GM19455 (cell line): ENCODE results near the gene GABRB1.
"Not testable (repeated sequence)": the region's sequence is repeated elsewhere in the genome, so short reads cannot be mapped to it uniquely, and the experiment has no call there.

ENCODE experiments used
- ATAC-seq: cut with Tn5 transposase; IDR thresholded peaks from one replicate; pipeline ENCODE4 v1.9.1; 2021; ENCODE audit not compliant: unreplicated experiment

GABRB1 gene

GRCh38 chr4:47275595-47275994, 244.2 kb downstream of the GABRB1 start:
- no peak for ATAC-seq

GRCh38 chr4:47278631-47279030, 247.3 kb downstream of the GABRB1 start:
- no peak for ATAC-seq

GRCh38 chr4:47287735-47288134, 256.4 kb downstream of the GABRB1 start:
- peak; percentile 68 for ATAC-seq

GRCh38 chr4:47289805-47290204, 258.4 kb downstream of the GABRB1 start:
- no peak for ATAC-seq

- not testable (repeated sequence) for ATAC-seq
Observed at GRCh38 chr4:47290873-47291272, 259.5 kb downstream of the GABRB1 start.

- no peak for ATAC-seq
Observed at GRCh38 chr4:47309165-47309564, 277.8 kb downstream of the GABRB1 start.

GRCh38 chr4:47312170-47312569, 280.8 kb downstream of the GABRB1 start:
- ATAC-seq = no peak

GRCh38 chr4:47313384-47313783, 282.0 kb downstream of the GABRB1 start:
- no peak for ATAC-seq

GRCh38 chr4:47315346-47315745, 284.0 kb downstream of the GABRB1 start:
- peak; percentile 59 for ATAC-seq

GRCh38 chr4:47326025-47326424, 294.7 kb downstream of the GABRB1 start:
- ATAC-seq = no peak

- ATAC-seq = no peak
Observed at GRCh38 chr4:47330866-47331265, 299.5 kb downstream of the GABRB1 start.

- ATAC-seq = no peak
Observed at GRCh38 chr4:47334652-47335051, 303.3 kb downstream of the GABRB1 start.

GRCh38 chr4:47337893-47338292, 306.5 kb downstream of the GABRB1 start:
- ATAC-seq = no peak

GRCh38 chr4:47340914-47341313, 309.5 kb downstream of the GABRB1 start:
- ATAC-seq = no peak

- no peak for ATAC-seq
Observed at GRCh38 chr4:47342796-47343195, 311.4 kb downstream of the GABRB1 start.

GRCh38 chr4:47349326-47349725, 318.0 kb downstream of the GABRB1 start:
- ATAC-seq = no peak

GRCh38 chr4:47355568-47355967, 324.2 kb downstream of the GABRB1 start:
- ATAC-seq = no peak

GRCh38 chr4:47359891-47360290, 328.5 kb downstream of the GABRB1 start:
- no peak for ATAC-seq

- ATAC-seq = no peak
Observed at GRCh38 chr4:47367761-47368160, 336.4 kb downstream of the GABRB1 start.

GRCh38 chr4:47368211-47368610, 336.8 kb downstream of the GABRB1 start:
- no peak for ATAC-seq

GRCh38 chr4:47372561-47372960, 341.2 kb downstream of the GABRB1 start:
- no peak for ATAC-seq

- no peak for ATAC-seq
Observed at GRCh38 chr4:47373174-47373573, 341.8 kb downstream of the GABRB1 start.

- no peak for ATAC-seq
Observed at GRCh38 chr4:47373709-47374108, 342.3 kb downstream of the GABRB1 start.

- ATAC-seq = no peak
Observed at GRCh38 chr4:47374477-47374876, 343.1 kb downstream of the GABRB1 start.
